HCT116 (cell line): ENCODE measurements around the gene GRB10. TPM values are rescaled to one million over a fixed set of nuclear protein-coding genes. Genes with fewer than 3 reads are reported as not detected.

Experiments
- ATAC-seq: fragments of 200-7000 bp; cut with Tn5 transposase; 2 replicates; pipeline ENCODE4 v1.9.1; 2020; ENCODE audit warnings: mild to moderate bottlenecking, moderate library complexity
- BruUV-seq: library from RNA; stranded (reverse); fragments of 400-500 nt; replicated peaks from 2 replicates; lab custom pipeline; 2021; lab: Mats Ljungman, UMichigan
- CTCF ChIA-PET: fragments of 300-600 bp; sonication (Branson Sonifier 250); formaldehyde crosslinking; loops from one replicate; lab custom pipeline; 2021; ENCODE audit warnings: antibody characterized with exemption; lab: Charles Lee
- POLR2A ChIA-PET: fragments of 300-600, 350-600 bp; sonication (Branson Sonifier 250); formaldehyde crosslinking; loops from one replicate; lab custom pipeline; 2021; ENCODE audit warnings: antibody characterized with exemption; lab: Charles Lee
- RAD21 ChIA-PET, 2 experiments: fragments of 300-600 bp; sonication (Branson Sonifier 250); formaldehyde crosslinking; loops; one replicate each; lab custom pipeline; 2023; ENCODE audit warnings: low total read pairs in 2 of 2; ENCODE audit not compliant: uncharacterized antibody in 2 of 2, unreplicated experiment in 2 of 2, low non-redundant PET in 1 of 2; lab: Charles Lee
- DNase-seq: peaks from one replicate; pipeline ENCODE4 v3.0.0-alpha.2; 2010; ENCODE audit warnings: low read depth, low spot score
- H2AFZ ChIP-seq: fragments of 200-600 bp; shearing (Covaris generic), sonication (generic); 2 replicates; pipeline ENCODE4 v1.6.1; 2017; ENCODE audit warnings: low read depth, mixed run types, mixed read lengths, antibody characterized with exemption, low read length; ENCODE audit not compliant: poor library complexity, severe bottlenecking
- H3K27ac ChIP-seq: 2 replicates; pipeline ENCODE4 v1.5.1; 2012; ENCODE audit warnings: low read depth, low read length
- H3K27me3 ChIP-seq: fragments of 200-600 bp; sonication (generic); 2 replicates; pipeline ENCODE4 v1.6.1; 2016; ENCODE audit warnings: mixed run types, low read length, mixed read lengths; ENCODE audit not compliant: insufficient read depth
- H3K36me3 ChIP-seq, 2 experiments: fragments of 200-500 bp in 1 of 2; fragments of 200-600 bp in 1 of 2; sonication (Bioruptor generic) in 1 of 2; sonication (generic) in 1 of 2; 2 replicates each; pipeline versions ENCODE4 v1.5.1 to v1.6.1; 2014 to 2016; ENCODE audit warnings: low read length in 2 of 2, inconsistent platforms in 1 of 2, mixed read lengths in 1 of 2, mixed run types in 1 of 2; ENCODE audit not compliant: insufficient read depth in 2 of 2, control insufficient read depth in 1 of 2
- H3K4me1 ChIP-seq, 2 experiments: fragments of 200-600 bp in 1 of 2; sonication (generic) in 1 of 2; 2 replicates each; pipeline versions ENCODE4 v1.5.1 to v1.6.1; 2012 to 2017; ENCODE audit warnings: low read length in 2 of 2, inconsistent platforms in 1 of 2, mild to moderate bottlenecking in 1 of 2, mixed read lengths in 1 of 2, mixed run types in 1 of 2, moderate library complexity in 1 of 2; ENCODE audit not compliant: insufficient read depth in 2 of 2, control insufficient read depth in 1 of 2
- H3K4me2 ChIP-seq: fragments of 200-600 bp; sonication (generic); 2 replicates; pipeline ENCODE4 v1.6.1; 2017; ENCODE audit warnings: mixed run types, low read length, mixed read lengths
- H3K4me3 ChIP-seq, 2 experiments: fragments of 200-600 bp in 1 of 2; sonication (generic) in 1 of 2; replicated peaks in 1 of 2; 2 replicates each; pipeline ENCODE4 v1.5.1; 2011 to 2016; ENCODE audit warnings: low read length in 2 of 2, control low read depth in 1 of 2, low read depth in 1 of 2, mild to moderate bottlenecking in 1 of 2, mixed read lengths in 1 of 2, mixed run types in 1 of 2
- H3K79me2 ChIP-seq: fragments of 200-600 bp; sonication (generic); 2 replicates; pipeline ENCODE4 v1.6.1; 2017; ENCODE audit warnings: mild to moderate bottlenecking, mixed run types, low read length, moderate library complexity, mixed read lengths; ENCODE audit not compliant: insufficient read depth
- H3K9ac ChIP-seq: fragments of 200-600 bp; sonication (generic); 2 replicates; pipeline ENCODE4 v1.6.1; 2016; ENCODE audit warnings: low read length, mixed read lengths
- H3K9me2 ChIP-seq: fragments of 200-600 bp; sonication (generic), shearing (Covaris generic); 2 replicates; pipeline ENCODE4 v1.6.1; 2017; ENCODE audit warnings: mixed run types, mild to moderate bottlenecking, moderate library complexity; ENCODE audit not compliant: insufficient read depth
- H3K9me3 ChIP-seq, 2 experiments: fragments of 200-500 bp in 1 of 2; fragments of 200-600 bp in 1 of 2; sonication (Bioruptor generic) in 1 of 2; sonication (generic) in 1 of 2; 2 replicates each; pipeline ENCODE4 v1.6.1; 2014 to 2017; ENCODE audit warnings: low read length in 2 of 2, mixed read lengths in 2 of 2, inconsistent platforms in 1 of 2, low read depth in 1 of 2, mild to moderate bottlenecking in 1 of 2, mixed run types in 1 of 2, moderate library complexity in 1 of 2; ENCODE audit not compliant: control insufficient read depth in 1 of 2, insufficient read depth in 1 of 2
- H4K20me1 ChIP-seq: fragments of 200-600 bp; sonication (generic), shearing (Covaris generic); 2 replicates; pipeline ENCODE4 v1.6.1; 2017; ENCODE audit warnings: mixed run types, mild to moderate bottlenecking, moderate library complexity; ENCODE audit not compliant: insufficient read depth
- CBX3 ChIP-seq: IDR thresholded peaks from 2 replicates; pipeline ENCODE4 v1.6.1; 2012; ENCODE audit warnings: low read depth
- CEBPB ChIP-seq: IDR thresholded peaks from 2 replicates; pipeline ENCODE4 v1.6.1; 2012; ENCODE audit warnings: low read depth
- EGR1 ChIP-seq: IDR thresholded peaks from 2 replicates; pipeline ENCODE4 v1.6.1; 2012; ENCODE audit warnings: low read depth
- EZH2 ChIP-seq: fragments of 200-600 bp; sonication (generic); IDR thresholded peaks from 2 replicates; pipeline ENCODE4 v1.6.1; 2017; ENCODE audit warnings: antibody characterized with exemption, mixed run types
- EZH2phosphoT487 ChIP-seq: fragments of 200-600 bp; IDR thresholded peaks from 2 replicates; pipeline ENCODE4 v1.6.1; 2018; ENCODE audit warnings: antibody characterized with exemption, borderline replicate concordance
- JUND ChIP-seq: IDR thresholded peaks from 2 replicates; pipeline ENCODE4 v1.6.1; 2012
- SP1 ChIP-seq: IDR thresholded peaks from 2 replicates; pipeline ENCODE4 v1.6.1; 2012; ENCODE audit warnings: low read depth
- SRF ChIP-seq: IDR thresholded peaks from 2 replicates; pipeline ENCODE4 v1.6.1; 2012; ENCODE audit warnings: low read depth
- TCF7L2 ChIP-seq: IDR thresholded peaks from 2 replicates; pipeline ENCODE4 v1.7.0; 2011; ENCODE audit warnings: borderline replicate concordance, inconsistent platforms; ENCODE audit not compliant: insufficient read depth, insufficient read length; ENCODE audit errors: extremely low read depth
- YY1 ChIP-seq: IDR thresholded peaks from 2 replicates; pipeline ENCODE4 v1.6.1; 2011; ENCODE audit warnings: low read length, low read depth, moderate library complexity, mild to moderate bottlenecking; ENCODE audit not compliant: insufficient replicate concordance; ENCODE audit errors: extremely low read depth
- intact Hi-C: fragments of 100-400 bp; cut with micrococcal nuclease; formaldehyde crosslinking; loops from 2 replicates; pipeline ENCODE4 v1.10.0; 2022
- total RNA-seq: library from RNA; stranded (reverse); gene quantifications from one replicate; pipeline ENCODE4 v1.2.1, GENCODE V29; 2021; ENCODE audit not compliant: unreplicated experiment
- TF ChIP-seq, protein P1 (sequence below): IDR thresholded peaks from 2 replicates; pipeline ENCODE4 v1.6.1; 2012

Gene GRB10
- total RNA-seq, 1 experiment from 2014 or later, result 37.3 TPM

DNA sequence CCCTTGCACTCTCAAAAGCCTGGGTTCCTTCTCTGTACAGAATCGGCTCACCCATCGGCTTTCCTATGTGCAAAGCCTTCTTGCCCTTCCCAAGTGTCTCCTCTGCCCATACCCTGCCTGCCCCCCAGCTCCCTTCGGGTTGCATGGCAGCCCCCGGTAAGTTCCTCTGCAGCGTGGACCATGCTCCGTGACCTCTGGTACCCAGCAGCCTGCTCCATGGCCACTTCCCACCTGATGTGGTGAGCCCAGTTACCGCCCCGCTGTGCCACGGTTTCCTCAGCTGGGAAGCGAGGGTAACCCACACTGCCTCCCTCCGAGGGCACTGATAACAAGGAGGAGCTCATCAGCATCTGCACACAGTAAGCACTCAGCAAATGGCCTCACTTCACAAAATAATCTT, 110.7 kb downstream of the GRB10 start:
- POLR2A ChIA-PET, result no interaction called here
- CTCF ChIA-PET, result no interaction called here
- H3K4me3 ChIP-seq, result no peak overlapping the region
- no peak overlapping the region for H3K9ac ChIP-seq
- TF ChIP-seq, protein P1, sequence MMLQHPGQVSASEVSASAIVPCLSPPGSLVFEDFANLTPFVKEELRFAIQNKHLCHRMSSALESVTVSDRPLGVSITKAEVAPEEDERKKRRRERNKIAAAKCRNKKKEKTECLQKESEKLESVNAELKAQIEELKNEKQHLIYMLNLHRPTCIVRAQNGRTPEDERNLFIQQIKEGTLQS, result no peak
- TF ChIP-seq YY1, result no peak
- no peak for TF ChIP-seq JUND
- H3K27ac ChIP-seq, result no peak overlapping the region
- no peaks in the 10 kb centered on the region for H3K4me1 ChIP-seq
- no peaks in the 10 kb centered on the region for H4K20me1 ChIP-seq
- RAD21 ChIA-PET, result no interaction called here
- intact Hi-C loops, result no loop called here
- no peak overlapping the region for H2AFZ ChIP-seq
- H3K9me3 ChIP-seq, result no peaks in the 10 kb centered on the region
- ATAC-seq (no peak), DNase-seq (no peak)
- no TSS peak for BruUV-seq
- H3K79me2 ChIP-seq, result no peaks in the 10 kb centered on the region
- H3K27me3 ChIP-seq, result no peaks in the 10 kb centered on the region
- no peaks in the 10 kb centered on the region for H3K36me3 ChIP-seq
- no peaks in the 10 kb centered on the region for H3K9me2 ChIP-seq
- no peak overlapping the region for H3K4me2 ChIP-seq

DNA sequence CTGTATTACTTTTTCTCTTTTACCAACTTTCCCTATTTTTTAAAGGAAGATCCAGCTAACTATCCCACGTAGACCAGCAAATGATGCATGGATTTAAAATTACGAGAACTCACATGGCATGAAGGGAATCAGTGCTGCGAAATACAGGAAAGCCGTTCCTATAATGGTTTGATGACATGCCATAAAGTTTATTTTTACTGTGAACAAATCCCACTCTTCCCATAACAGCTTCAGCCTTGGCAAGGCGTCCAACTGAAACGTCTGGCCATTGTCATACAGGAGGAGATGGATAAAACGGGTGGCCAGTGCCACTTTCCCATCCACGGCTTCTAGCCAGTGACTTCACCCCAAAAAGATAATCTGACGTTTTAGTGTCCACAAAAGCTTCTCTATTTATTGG, 111.3 kb downstream of the GRB10 start:
- no peak for ATAC-seq
- intact Hi-C loops, result no loop called here

More for the DNA sequence above, 111.3 kb downstream of the GRB10 start:
- H3K9me3 ChIP-seq, result no peaks in the 10 kb centered on the region
- H2AFZ ChIP-seq, result no peak overlapping the region
- H3K27ac ChIP-seq, result no peak overlapping the region
- no peaks in the 10 kb centered on the region for H3K79me2 ChIP-seq
- H3K4me2 ChIP-seq, result no peak overlapping the region
- no peak for TF ChIP-seq SP1
- TF ChIP-seq, protein P1, result no peak
- TF ChIP-seq CBX3, result no peak
- TF ChIP-seq CEBPB, result no peak
- TF ChIP-seq JUND, result no peak
- TF ChIP-seq EZH2phosphoT487, result no peak
- no peak for TF ChIP-seq EZH2
- no peak for TF ChIP-seq SRF
- no peak for TF ChIP-seq TCF7L2
- no peak for TF ChIP-seq YY1
- no peak for TF ChIP-seq EGR1
- TF ChIP-seq, all 23 proteins: peak for 0
- no peak for DNase-seq
- no peaks in the 10 kb centered on the region for H4K20me1 ChIP-seq
- ChIA-PET RAD21 (no interaction called here), CTCF (no interaction called here), POLR2A (no interaction called here)
- no peaks in the 10 kb centered on the region for H3K9me2 ChIP-seq
- H3K9ac ChIP-seq, result no peak overlapping the region
- no peaks in the 10 kb centered on the region for H3K36me3 ChIP-seq
- no peak overlapping the region for H3K4me3 ChIP-seq
- no TSS peak for BruUV-seq
- H3K27me3 ChIP-seq, result no peaks in the 10 kb centered on the region
- no peaks in the 10 kb centered on the region for H3K4me1 ChIP-seq
